Glutamatergic neuron (in vitro differentiated cells): ENCODE data around the gene FNDC8. TPM values are rescaled to one million over a fixed set of nuclear protein-coding genes. Genes with fewer than 3 reads are reported as not detected.
A peak's percentile ranks its signal among the peaks of the same experiment; 100 is the strongest.

Experiments
- DNase-seq: peaks from one replicate; pipeline ENCODE4 v3.0.0; 2022
- H3K27ac Mint-ChIP-seq: one replicate; pipeline ENCODE4 v1.8.0; 2020; ENCODE audit warnings: mild to moderate bottlenecking, mixed read lengths, inconsistent platforms; ENCODE audit not compliant: unreplicated experiment
- H3K27me3 Mint-ChIP-seq: one replicate; pipeline ENCODE4 v1.8.0; 2020; ENCODE audit warnings: mild to moderate bottlenecking, moderate library complexity, mixed read lengths, inconsistent platforms; ENCODE audit not compliant: unreplicated experiment
- H3K36me3 Mint-ChIP-seq: one replicate; pipeline ENCODE4 v1.8.0; 2020; ENCODE audit warnings: mild to moderate bottlenecking, mixed read lengths, inconsistent platforms; ENCODE audit not compliant: unreplicated experiment
- H3K4me1 Mint-ChIP-seq: one replicate; pipeline ENCODE4 v1.8.0; 2020; ENCODE audit warnings: mild to moderate bottlenecking, low read depth, mixed read lengths, inconsistent platforms; ENCODE audit not compliant: unreplicated experiment
- H3K4me3 Mint-ChIP-seq: one replicate; pipeline ENCODE4 v1.8.0; 2020; ENCODE audit warnings: mild to moderate bottlenecking, mixed read lengths, inconsistent platforms; ENCODE audit not compliant: unreplicated experiment
- H3K9me3 Mint-ChIP-seq: one replicate; pipeline ENCODE4 v1.8.0; 2020; ENCODE audit warnings: mild to moderate bottlenecking, moderate library complexity, mixed read lengths, inconsistent platforms; ENCODE audit not compliant: unreplicated experiment
- long read RNA-seq: library from polyadenylated mRNA; unstranded; transcript quantifications from one replicate; pipeline ENCODE4 v2.0.0, GENCODE V29; 2020; ENCODE audit not compliant: unreplicated experiment
- total RNA-seq: library from RNA; stranded (reverse); fragmentation: NEBNext Ultra II Directional; extraction: Animal tissue kit (Norgen Biotek cat#: 25700); gene quantifications from one replicate; pipeline ENCODE4 v1.2.1, GENCODE V29; 2021; ENCODE audit not compliant: unreplicated experiment
- TF ChIP-seq, protein P1 (sequence below): fragments of 200-600 bp; sonication (generic); IDR thresholded peaks from one replicate; pipeline ENCODE4 v1.5.0; 2021; ENCODE audit not compliant: partially characterized antibody, unreplicated experiment

Gene FNDC8
- not detected for total RNA-seq
- long read RNA-seq: 0 reads

- TF ChIP-seq, protein P1, sequence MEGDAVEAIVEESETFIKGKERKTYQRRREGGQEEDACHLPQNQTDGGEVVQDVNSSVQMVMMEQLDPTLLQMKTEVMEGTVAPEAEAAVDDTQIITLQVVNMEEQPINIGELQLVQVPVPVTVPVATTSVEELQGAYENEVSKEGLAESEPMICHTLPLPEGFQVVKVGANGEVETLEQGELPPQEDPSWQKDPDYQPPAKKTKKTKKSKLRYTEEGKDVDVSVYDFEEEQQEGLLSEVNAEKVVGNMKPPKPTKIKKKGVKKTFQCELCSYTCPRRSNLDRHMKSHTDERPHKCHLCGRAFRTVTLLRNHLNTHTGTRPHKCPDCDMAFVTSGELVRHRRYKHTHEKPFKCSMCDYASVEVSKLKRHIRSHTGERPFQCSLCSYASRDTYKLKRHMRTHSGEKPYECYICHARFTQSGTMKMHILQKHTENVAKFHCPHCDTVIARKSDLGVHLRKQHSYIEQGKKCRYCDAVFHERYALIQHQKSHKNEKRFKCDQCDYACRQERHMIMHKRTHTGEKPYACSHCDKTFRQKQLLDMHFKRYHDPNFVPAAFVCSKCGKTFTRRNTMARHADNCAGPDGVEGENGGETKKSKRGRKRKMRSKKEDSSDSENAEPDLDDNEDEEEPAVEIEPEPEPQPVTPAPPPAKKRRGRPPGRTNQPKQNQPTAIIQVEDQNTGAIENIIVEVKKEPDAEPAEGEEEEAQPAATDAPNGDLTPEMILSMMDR: no peak
- Mint-ChIP-seq H3K4me1 (peaks cover 4% of the 10 kb centered on the region), H3K9me3 (peaks cover 6% of the 10 kb centered on the region), H3K36me3 (no peaks in the 10 kb centered on the region), H3K27ac (no peak within 1 kb of the TSS), H3K27me3 (peaks cover 3% of the 10 kb centered on the region), H3K4me3 (peak within 1 kb of the TSS; percentile 23)
- DNase-seq: no peak
Observed at GRCh38 chr17:35121315-35121714, at the start of gene FNDC8. Gene FNDC8 (plus strand): TSS chr17:35121615. CDS start chr17:35121694, 79 bp downstream.

DNA sequence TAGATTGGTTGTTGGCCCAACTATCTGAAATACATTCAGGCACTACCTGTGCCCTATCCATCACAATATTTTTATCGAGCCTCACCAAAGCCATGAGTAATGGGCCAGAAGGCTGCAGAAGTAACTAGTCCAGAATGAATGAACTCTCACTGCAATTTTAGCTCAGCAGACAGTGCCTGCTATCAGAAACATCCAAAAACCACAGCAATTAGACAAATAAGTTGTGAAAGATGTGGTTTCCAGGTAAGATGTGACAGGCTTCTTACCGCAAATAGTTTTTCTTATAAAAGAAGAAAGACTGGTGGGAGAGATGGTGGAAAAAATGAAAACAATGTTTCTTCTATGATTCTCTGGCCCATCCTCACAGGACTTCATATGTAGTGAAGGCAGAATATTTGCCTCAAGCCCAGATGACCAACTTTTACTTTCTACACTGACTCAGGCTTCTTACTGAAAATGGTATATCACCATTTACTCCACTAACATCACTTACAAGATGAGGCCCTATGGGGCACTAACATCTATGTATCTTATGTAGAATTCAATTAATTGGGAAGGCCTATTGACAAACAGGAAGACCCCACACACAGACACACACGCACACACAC is 48.1 kb upstream of the FNDC8 start:
- Mint-ChIP-seq H3K4me1 (peaks cover 23% of the 10 kb centered on the region), H3K4me3 (no peak overlapping the region), H3K27ac (no peak overlapping the region), H3K9me3 (no peaks in the 10 kb centered on the region), H3K36me3 (no peaks in the 10 kb centered on the region), H3K27me3 (no peaks in the 10 kb centered on the region)
- DNase-seq: no peak
- TF ChIP-seq, protein P1: no peak

DNA sequence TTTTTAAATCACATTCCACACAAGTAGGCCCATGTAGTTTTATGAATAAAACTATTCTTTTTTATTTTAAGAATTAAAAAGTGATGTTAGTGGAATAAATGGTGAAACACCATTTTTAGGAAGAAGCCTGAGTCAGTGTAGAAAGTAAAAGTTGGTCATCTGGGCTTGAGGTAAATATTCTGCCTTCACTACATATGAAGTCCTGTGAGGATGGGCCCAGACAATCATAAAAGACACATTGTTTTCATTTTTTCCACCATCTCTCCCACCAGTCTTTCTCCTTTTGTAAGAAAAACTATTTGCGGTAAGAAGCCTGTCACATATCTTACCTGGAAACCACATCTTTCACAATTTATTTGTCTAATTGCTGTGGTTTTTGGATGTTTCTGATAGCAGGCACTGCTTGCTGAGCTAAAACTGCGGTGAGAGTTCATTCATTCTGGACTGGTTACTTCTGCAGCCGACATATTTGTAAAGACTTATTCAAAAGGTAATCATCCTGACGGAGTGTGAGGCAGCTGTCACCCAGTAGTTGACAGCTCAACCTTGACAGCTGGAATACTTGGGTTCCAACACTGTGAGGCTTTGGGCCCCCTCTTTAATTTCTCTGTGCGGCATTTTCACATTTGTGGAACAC is 47.3 kb upstream of the FNDC8 start:
- Mint-ChIP-seq H3K4me3 (no peak overlapping the region), H3K36me3 (no peaks in the 10 kb centered on the region), H3K4me1 (peaks cover 17% of the 10 kb centered on the region), H3K9me3 (no peaks in the 10 kb centered on the region), H3K27me3 (no peaks in the 10 kb centered on the region), H3K27ac (no peak overlapping the region)
- DNase-seq: no peak
- TF ChIP-seq, protein P1: no peak

- no peak for DNase-seq
- Mint-ChIP-seq H3K27me3 (no peaks in the 10 kb centered on the region), H3K36me3 (no peaks in the 10 kb centered on the region), H3K4me1 (peaks cover 12% of the 10 kb centered on the region), H3K9me3 (no peaks in the 10 kb centered on the region), H3K27ac (no peak overlapping the region), H3K4me3 (no peak overlapping the region)
- TF ChIP-seq, protein P1: no peak
Observed at GRCh38 chr17:35074711-35075707, 46.4 kb upstream of the FNDC8 start.
